Activated T-cell treated with anti-CD3 and anti-CD28 coated beads, Interleukin-2, amount 50 U/mL, for 48 hours (primary cell): Measurements from ENCODE around the gene PGLYRP3.

Source experiments
- DNase-seq, 2 experiments: peaks; one replicate each; pipeline ENCODE4 v3.0.0-alpha.2; 2020

The PGLYRP3 gene

GRCh38 chr1:153259387-153259786, 53.4 kb downstream of the PGLYRP3 start, which contains the start of gene LORICRIN:
Gene LORICRIN (plus strand): TSS chr1:153259687. CDS start chr1:153260950, 1,263 bp downstream.
- no peak for DNase-seq

- no peak for DNase-seq
Observed at GRCh38 chr1:153253693-153254092, 59.1 kb downstream of the PGLYRP3 start.

DNA sequence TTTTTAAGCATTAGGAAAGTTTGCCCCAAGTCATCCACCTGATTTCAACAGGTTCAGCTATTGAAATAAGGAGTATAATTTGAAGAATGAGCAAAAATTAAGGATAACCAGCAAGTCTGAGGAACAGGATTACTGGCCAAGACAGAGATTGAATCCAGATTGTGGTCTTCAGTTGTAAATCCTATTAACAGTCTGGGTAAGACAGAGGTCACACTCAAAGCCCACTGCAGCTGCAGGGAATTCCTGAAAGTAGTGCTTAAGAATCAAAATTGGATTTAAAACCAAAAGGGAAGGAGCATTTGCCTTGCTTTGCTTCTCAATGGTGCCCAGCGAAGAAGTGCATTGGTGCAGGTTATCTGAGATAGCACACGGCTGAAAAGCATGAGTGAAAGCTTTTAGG, 59.7 kb downstream of the PGLYRP3 start:
- DNase-seq: no peak

DNA sequence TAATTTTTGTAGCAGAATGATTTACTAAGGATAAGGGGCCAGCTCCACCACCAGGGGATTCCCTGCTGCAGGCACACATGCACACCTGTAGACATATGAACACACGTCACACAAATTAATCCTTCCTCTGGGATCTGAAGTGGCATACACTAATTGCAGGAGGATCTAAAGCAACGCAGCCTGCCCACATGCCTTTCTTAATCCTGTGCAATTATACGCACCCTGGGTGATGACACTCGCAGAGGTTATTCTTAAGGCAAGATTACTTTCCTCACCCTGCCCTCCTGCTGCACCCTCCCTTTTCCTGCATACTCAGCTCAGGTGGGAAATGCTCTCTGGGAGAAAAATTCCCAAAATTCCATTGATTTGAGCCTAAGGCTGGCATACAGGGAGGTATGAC, 60.8 kb downstream of the PGLYRP3 start:
- no peak for DNase-seq

DNA sequence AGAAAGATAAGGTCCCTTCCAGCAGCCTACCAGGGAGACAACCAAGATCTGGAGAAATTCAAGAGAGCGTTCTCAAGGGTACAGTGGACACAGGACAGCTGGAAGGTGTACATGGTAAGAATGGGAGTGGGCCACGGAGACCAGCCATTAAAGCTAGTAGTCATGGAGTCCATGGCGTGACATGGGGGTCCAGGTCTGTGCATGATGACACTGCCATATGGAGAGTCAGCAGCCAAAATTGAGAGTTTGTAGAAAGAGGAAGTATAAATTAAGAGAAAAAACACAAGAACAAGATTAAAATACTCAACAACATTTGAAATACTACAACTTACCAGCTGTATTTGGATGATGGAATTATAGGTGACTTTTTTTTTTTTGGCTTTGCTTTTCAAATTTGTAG, 61.2 kb downstream of the PGLYRP3 start:
- no peak for DNase-seq

- no peak for DNase-seq
Observed at GRCh38 chr1:153251087-153251486, 61.7 kb downstream of the PGLYRP3 start.

- no peak for DNase-seq
Observed at GRCh38 chr1:153250166-153250565, 62.6 kb downstream of the PGLYRP3 start.

- DNase-seq: no peak
Observed at GRCh38 chr1:153248176-153248879, 64.4 kb downstream of the PGLYRP3 start.
